ENCODE data around the gene TRAPPC2L.

Gene TRAPPC2L

DNA sequence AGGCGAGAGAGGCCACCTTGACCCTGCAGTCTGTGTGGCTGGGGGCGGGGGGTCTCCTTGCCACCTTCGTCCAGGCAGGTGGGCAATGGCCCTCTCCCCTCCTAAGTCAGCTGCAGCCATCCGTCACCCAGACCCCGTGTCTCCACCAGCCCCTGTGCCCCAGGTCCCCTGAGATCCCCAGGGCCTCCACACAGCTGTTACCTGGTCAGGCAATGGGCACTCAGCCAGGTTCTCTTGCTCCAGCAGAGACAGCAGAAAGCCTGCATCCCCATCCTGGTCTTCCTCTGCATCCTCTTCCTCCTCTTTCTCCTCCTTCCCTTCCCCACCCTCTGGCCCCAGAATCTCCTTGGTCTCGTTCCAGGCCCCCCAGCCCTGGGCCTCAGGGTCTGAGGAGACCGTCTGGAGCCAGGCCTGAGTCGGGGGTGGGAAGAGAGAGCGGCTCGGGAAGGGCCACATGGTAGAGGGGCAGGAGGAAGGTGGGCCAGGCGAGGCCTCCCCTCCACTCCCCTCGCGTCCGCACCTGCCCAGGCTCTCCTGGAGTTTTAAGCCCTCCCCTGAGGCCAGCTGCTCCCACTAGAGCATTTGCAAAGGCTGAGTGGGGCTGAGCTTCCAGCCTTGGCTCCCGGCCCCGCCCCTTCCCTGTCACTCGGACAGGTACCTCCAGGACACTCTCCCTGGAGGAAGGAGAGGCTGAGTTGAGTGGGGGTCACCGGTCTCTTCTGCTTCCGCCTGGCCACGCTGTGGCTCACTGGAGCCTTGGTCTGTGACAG lies 9.4 kb downstream of the TRAPPC2L start, which contains the start of gene PABPN1L:
PABPN1L (minus strand) TSS at position 510 of the 770 bp plus-strand sequence; CDS start at position 456, 54 bp downstream.
- CTCF ChIA-PET: interaction anchor here (1.6 kb wide), 1 partner anchor 12 kb away, joined by 4 read pairs; no protein-coding TSS in a partner anchor
- POLR2A ChIA-PET: interaction anchor here (0.6 kb wide), 1 partner anchor 262 kb away, joined by 4 read pairs; no protein-coding TSS in a partner anchor
- TF ChIP-seq, protein P1, sequence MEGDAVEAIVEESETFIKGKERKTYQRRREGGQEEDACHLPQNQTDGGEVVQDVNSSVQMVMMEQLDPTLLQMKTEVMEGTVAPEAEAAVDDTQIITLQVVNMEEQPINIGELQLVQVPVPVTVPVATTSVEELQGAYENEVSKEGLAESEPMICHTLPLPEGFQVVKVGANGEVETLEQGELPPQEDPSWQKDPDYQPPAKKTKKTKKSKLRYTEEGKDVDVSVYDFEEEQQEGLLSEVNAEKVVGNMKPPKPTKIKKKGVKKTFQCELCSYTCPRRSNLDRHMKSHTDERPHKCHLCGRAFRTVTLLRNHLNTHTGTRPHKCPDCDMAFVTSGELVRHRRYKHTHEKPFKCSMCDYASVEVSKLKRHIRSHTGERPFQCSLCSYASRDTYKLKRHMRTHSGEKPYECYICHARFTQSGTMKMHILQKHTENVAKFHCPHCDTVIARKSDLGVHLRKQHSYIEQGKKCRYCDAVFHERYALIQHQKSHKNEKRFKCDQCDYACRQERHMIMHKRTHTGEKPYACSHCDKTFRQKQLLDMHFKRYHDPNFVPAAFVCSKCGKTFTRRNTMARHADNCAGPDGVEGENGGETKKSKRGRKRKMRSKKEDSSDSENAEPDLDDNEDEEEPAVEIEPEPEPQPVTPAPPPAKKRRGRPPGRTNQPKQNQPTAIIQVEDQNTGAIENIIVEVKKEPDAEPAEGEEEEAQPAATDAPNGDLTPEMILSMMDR (IDR thresholded peaks at IDR 0.05; ENCODE audit: control extremely low read depth, extremely low read depth, low read depth, missing control alignments): no peak
- no peak for DNase-seq (ENCODE audit: extremely low spot score)

GRCh38 chr16:88867581-88868246 lies 10.8 kb downstream of the TRAPPC2L start:
- POLR2A ChIA-PET: no interaction called here
- no peak for DNase-seq (ENCODE audit: extremely low spot score)
- CTCF ChIA-PET: no interaction called here
- TF ChIP-seq, protein P1 (IDR thresholded peaks at IDR 0.05; ENCODE audit: control extremely low read depth, extremely low read depth, low read depth, missing control alignments): no peak

GRCh38 chr16:88868974-88869672 lies 12.2 kb downstream of the TRAPPC2L start:
- DNase-seq (ENCODE audit: extremely low spot score): no peak
- TF ChIP-seq, protein P1 (IDR thresholded peaks at IDR 0.05; ENCODE audit: control extremely low read depth, extremely low read depth, low read depth, missing control alignments): no peak
- POLR2A ChIA-PET: no interaction called here
- CTCF ChIA-PET: no interaction called here

GRCh38 chr16:88869673-88869980 lies 12.7 kb downstream of the TRAPPC2L start:
- no peak for DNase-seq (ENCODE audit: extremely low spot score)
- ChIA-PET CTCF (no interaction called here), POLR2A (no interaction called here)
- TF ChIP-seq, protein P1 (IDR thresholded peaks at IDR 0.05; ENCODE audit: control extremely low read depth, extremely low read depth, low read depth, missing control alignments): no peak

DNA sequence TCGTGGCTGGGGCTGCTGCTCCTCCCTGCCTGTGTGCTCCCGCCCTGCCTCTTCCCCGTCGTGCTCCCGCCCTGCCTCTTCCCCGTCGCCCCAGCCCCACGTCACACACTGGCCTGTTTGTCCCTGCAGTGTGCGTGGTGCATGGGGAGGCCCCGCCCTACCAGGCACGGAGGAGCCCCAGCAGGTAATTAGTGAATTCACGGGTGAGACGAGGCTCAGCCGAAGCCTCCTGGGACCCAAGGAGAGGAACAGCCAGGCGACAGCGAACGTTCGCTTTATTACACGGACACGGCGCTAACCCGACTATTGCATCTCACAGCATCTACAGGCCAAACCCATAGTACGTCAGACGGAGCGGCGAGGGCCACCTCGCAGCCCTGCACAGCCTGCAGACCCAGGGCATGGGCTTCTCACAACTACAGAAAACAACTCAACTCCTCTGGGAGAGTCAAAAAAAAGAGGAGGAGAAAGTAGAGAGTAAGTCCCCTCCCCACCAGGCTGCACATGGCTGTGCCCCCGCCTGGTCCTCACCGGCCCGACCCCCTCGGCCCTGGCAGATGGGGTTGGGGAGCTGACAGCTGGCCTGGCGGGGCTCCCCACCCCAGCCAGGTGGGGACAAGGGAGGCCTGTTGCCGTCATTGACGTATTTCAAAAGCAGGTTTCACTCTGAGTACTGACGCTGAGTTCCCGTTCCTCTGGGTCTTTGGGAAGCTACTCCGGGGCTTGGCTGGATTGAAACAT lies 13.9 kb downstream of the TRAPPC2L start:
- ChIA-PET CTCF (interaction anchor here (0.7 to 1.4 kb wide), 3 partner anchors 13 to 1040 kb away, joined by 3 to 6 read pairs (median 3); no protein-coding TSS in a partner anchor), POLR2A (no interaction called here)
- DNase-seq (ENCODE audit: extremely low spot score): peak; percentile 67
- TF ChIP-seq, protein P1 (IDR thresholded peaks at IDR 0.05; ENCODE audit: control extremely low read depth, extremely low read depth, low read depth, missing control alignments): no peak

GRCh38 chr16:88871349-88871702 lies 14.4 kb downstream of the TRAPPC2L start:
- POLR2A ChIA-PET: no interaction called here
- CTCF ChIA-PET: interaction anchor here (0.7 to 1.7 kb wide), 4 partner anchors 13 to 1039 kb away, joined by 3 to 6 read pairs (median 4); no protein-coding TSS in a partner anchor

More at GRCh38 chr16:88871349-88871702, 14.4 kb downstream of the TRAPPC2L start:
- no peak for DNase-seq (ENCODE audit: extremely low spot score)
- TF ChIP-seq, protein P1 (IDR thresholded peaks at IDR 0.05; ENCODE audit: control extremely low read depth, extremely low read depth, low read depth, missing control alignments): no peak

All from GM10248 (cell line).